H9 (cell line): ENCODE data around the gene IGF1R. TPM values are rescaled to one million over a fixed set of nuclear protein-coding genes. Genes with fewer than 3 reads are reported as not detected.
A peak's percentile ranks its signal among the peaks of the same experiment; 100 is the strongest.

Source experiments
- DNase-seq: peaks from one replicate; pipeline ENCODE4 v3.0.0-alpha.2; 2017
- H2AFZ ChIP-seq: one replicate; pipeline ENCODE4 v1.6.1; 2013; ENCODE audit warnings: mild to moderate bottlenecking, low read length, control low read depth, moderate library complexity
- H2AK5ac ChIP-seq: 2 replicates; pipeline ENCODE4 v1.6.1; 2013; ENCODE audit warnings: low read length, control low read depth, mixed read lengths; ENCODE audit not compliant: insufficient read length
- H2BK120ac ChIP-seq: one replicate; pipeline ENCODE4 v1.6.1; 2013; ENCODE audit warnings: low read depth, mild to moderate bottlenecking, low read length, control low read depth, inconsistent platforms; ENCODE audit not compliant: poor library complexity, severe bottlenecking
- H2BK12ac ChIP-seq: 2 replicates; pipeline ENCODE4 v1.6.1; 2013; ENCODE audit warnings: low read length, control low read depth, mixed read lengths, low read depth; ENCODE audit not compliant: insufficient read length
- H2BK15ac ChIP-seq: 2 replicates; pipeline ENCODE4 v1.6.1; 2013; ENCODE audit warnings: low read depth, low read length, control low read depth
- H2BK20ac ChIP-seq: one replicate; pipeline ENCODE4 v1.6.1; 2013; ENCODE audit warnings: low read depth, mild to moderate bottlenecking, low read length, control low read depth, inconsistent platforms; ENCODE audit not compliant: poor library complexity, severe bottlenecking
- H2BK5ac ChIP-seq: 2 replicates; pipeline ENCODE4 v1.6.1; 2013; ENCODE audit warnings: low read length, control low read depth, mixed read lengths; ENCODE audit not compliant: insufficient read length
- H3K14ac ChIP-seq: 2 replicates; pipeline ENCODE4 v1.6.1; 2013; ENCODE audit warnings: low read length, control low read depth; ENCODE audit not compliant: insufficient read depth
- H3K18ac ChIP-seq: 2 replicates; pipeline ENCODE4 v1.6.1; 2013; ENCODE audit warnings: low read depth, mild to moderate bottlenecking, mixed read lengths, low read length, control low read depth; ENCODE audit not compliant: insufficient read length
- H3K23ac ChIP-seq: 2 replicates; pipeline ENCODE4 v1.6.1; 2013; ENCODE audit warnings: low read length, control low read depth, mixed read lengths, low read depth; ENCODE audit not compliant: insufficient read length
- H3K23me2 ChIP-seq: 2 replicates; pipeline ENCODE4 v1.6.1; 2013; ENCODE audit warnings: low read depth, mild to moderate bottlenecking, mixed read lengths, low read length, control low read depth; ENCODE audit not compliant: insufficient read length, poor library complexity, severe bottlenecking
- H3K27ac ChIP-seq: 2 replicates; pipeline ENCODE4 v1.5.1; 2013; ENCODE audit warnings: low read length, control low read depth, mixed read lengths, low read depth; ENCODE audit not compliant: insufficient read length
- H3K27me3 ChIP-seq: 2 replicates; pipeline ENCODE4 v1.6.1; 2013; ENCODE audit warnings: low read length, control low read depth, inconsistent platforms; ENCODE audit not compliant: insufficient read depth
- H3K4ac ChIP-seq: 2 replicates; pipeline ENCODE4 v1.6.1; 2013; ENCODE audit warnings: low read depth, mild to moderate bottlenecking, control low read depth, inconsistent platforms, low read length, moderate library complexity
- H3K4me1 ChIP-seq: 2 replicates; pipeline ENCODE4 v1.6.1; 2013; ENCODE audit warnings: low read length, control low read depth, inconsistent platforms; ENCODE audit not compliant: insufficient read depth
- H3K4me2 ChIP-seq: 2 replicates; pipeline ENCODE4 v1.6.1; 2013; ENCODE audit warnings: low read length, control low read depth, mixed read lengths; ENCODE audit not compliant: insufficient read length, insufficient read depth
- H3K56ac ChIP-seq: 2 replicates; pipeline ENCODE4 v1.6.1; 2013; ENCODE audit warnings: low read depth, mild to moderate bottlenecking, mixed read lengths, low read length, control low read depth; ENCODE audit not compliant: insufficient read length
- H3K79me1 ChIP-seq: 2 replicates; pipeline ENCODE4 v1.6.1; 2013; ENCODE audit warnings: low read depth, mild to moderate bottlenecking, moderate library complexity, low read length, control low read depth, inconsistent platforms; ENCODE audit not compliant: insufficient read depth, poor library complexity, severe bottlenecking
- H3K79me2 ChIP-seq: 2 replicates; pipeline ENCODE4 v1.6.1; 2013; ENCODE audit warnings: low read length, control low read depth, inconsistent platforms; ENCODE audit not compliant: insufficient read depth
- H3K9ac ChIP-seq: 2 replicates; pipeline ENCODE4 v1.6.1; 2013; ENCODE audit warnings: low read length, control low read depth, mixed read lengths; ENCODE audit not compliant: insufficient read length; ENCODE audit errors: extremely low read depth
- H3K9me3 ChIP-seq: one replicate; pipeline ENCODE4 v1.6.1; 2013; ENCODE audit warnings: low read depth, low read length, inconsistent platforms; ENCODE audit not compliant: control insufficient read depth
- H3T11ph ChIP-seq: one replicate; pipeline ENCODE4 v1.6.1; 2013; ENCODE audit warnings: mild to moderate bottlenecking, low read length, control low read depth, inconsistent platforms
- H4K20me1 ChIP-seq: one replicate; pipeline ENCODE4 v1.6.1; 2013; ENCODE audit not compliant: control insufficient read depth, insufficient read length, insufficient read depth
- H4K5ac ChIP-seq: 2 replicates; pipeline ENCODE4 v1.6.1; 2013; ENCODE audit warnings: low read depth, mild to moderate bottlenecking, mixed read lengths, low read length, control low read depth; ENCODE audit not compliant: insufficient read length
- H4K8ac ChIP-seq: replicated peaks from 2 replicates; pipeline ENCODE4 v1.6.1; 2013; ENCODE audit warnings: low read length, control low read depth, mixed read lengths, low read depth; ENCODE audit not compliant: insufficient read length
- H4K91ac ChIP-seq: 2 replicates; pipeline ENCODE4 v1.6.1; 2013; ENCODE audit warnings: low read depth, mild to moderate bottlenecking, moderate library complexity, mixed read lengths, low read length, control low read depth; ENCODE audit not compliant: insufficient read length
- H3K27ac Mint-ChIP-seq, 3 experiments: 2 replicates in 2 of 3; 3 replicates in 1 of 3; pipeline ENCODE4 v1.8.0; 2020 to 2021; ENCODE audit warnings: mixed read lengths in 3 of 3, mild to moderate bottlenecking in 1 of 3, moderate library complexity in 1 of 3
- H3K27me3 Mint-ChIP-seq: 2 replicates; pipeline ENCODE4 v1.8.0; 2021; ENCODE audit warnings: low read depth, mild to moderate bottlenecking, moderate library complexity, mixed read lengths
- H3K36me3 Mint-ChIP-seq, 3 experiments: 2 replicates in 2 of 3; 3 replicates in 1 of 3; pipeline ENCODE4 v1.8.0; 2020 to 2021; ENCODE audit warnings: low read depth in 3 of 3, mixed read lengths in 3 of 3; ENCODE audit not compliant: insufficient read depth in 1 of 3
- H3K4me1 Mint-ChIP-seq, 2 experiments: 2 replicates each; pipeline ENCODE4 v1.8.0; 2020; ENCODE audit warnings: mixed read lengths in 2 of 2
- H3K4me3 Mint-ChIP-seq, 2 experiments: 2 replicates in 1 of 2; 3 replicates in 1 of 2; pipeline ENCODE4 v1.8.0; 2020 to 2021; ENCODE audit warnings: mild to moderate bottlenecking in 2 of 2, mixed read lengths in 2 of 2, moderate library complexity in 1 of 2
- H3K9me3 Mint-ChIP-seq, 2 experiments: 2 replicates in 1 of 2; 3 replicates in 1 of 2; pipeline ENCODE4 v1.8.0; 2020; ENCODE audit warnings: mild to moderate bottlenecking in 2 of 2, mixed read lengths in 2 of 2, moderate library complexity in 1 of 2
- CTCF ChIP-seq: fragments of 200-600 bp; sonication (generic); conservative IDR thresholded peaks from 3 replicates; pipeline ENCODE4 v1.8.0; 2021; ENCODE audit warnings: antibody characterized with exemption, mild to moderate bottlenecking
- WGBS: extraction: QIAGEN DNeasy Blood & Tissue Kit; methylation state at CpG from one replicate; pipeline ENCODE4 v1.1.7; 2013; ENCODE audit warnings: missing lambda C conversion rate, low lambda C conversion rate, mixed read lengths; ENCODE audit not compliant: insufficient read length; ENCODE audit errors: extremely low coverage; 5-methylcytosine and 5-hydroxymethylcytosine counted together
- total RNA-seq: library from RNA; stranded (reverse); gene quantifications from 2 replicates; pipeline ENCODE4 v1.2.1, GENCODE V29; 2021

Gene IGF1R
- total RNA-seq, 1 experiment from 2014 or later, result 70.0 TPM

- Histone ChIP-seq H2BK20ac (no peak overlapping the region), H3K79me1 (peaks cover 9% of the 10 kb centered on the region), H2BK12ac (no peak overlapping the region), H3K4me2 (no peak overlapping the region), H2BK5ac (no peak overlapping the region), H4K5ac (no peak overlapping the region), H2BK120ac (no peak overlapping the region), H2AFZ (no peak overlapping the region), H3K9ac (no peak overlapping the region), H3K23ac (no peak overlapping the region), H4K91ac (no peak overlapping the region), H3T11ph (no peak overlapping the region), H2BK15ac (no peak overlapping the region), H4K8ac (no peak overlapping the region), H3K4ac (no peak overlapping the region), H3K23me2 (no peaks in the 10 kb centered on the region), H3K79me2 (peaks cover 26% of the 10 kb centered on the region; the same call in 1 of the 2 replicates), H4K20me1 (no peaks in the 10 kb centered on the region), H3K27ac (no peak overlapping the region), H3K18ac (no peak overlapping the region), H3K27me3 (no peaks in the 10 kb centered on the region), H3K14ac (no peak overlapping the region), H3K4me1 (peaks cover 25% of the 10 kb centered on the region; the same call in 1 of the 2 replicates), H3K9me3 (no peaks in the 10 kb centered on the region), H2AK5ac (no peak overlapping the region), H3K56ac (no peak overlapping the region)
- Mint-ChIP-seq H3K4me1 (peaks cover 67 to 70% of the 10 kb centered on the region in 2 experiments), H3K27ac (0 out of 7 replicates have a peak overlapping the region, but pooled peaks of 1 of the 3 experiments have one; percentile 55), H3K27me3 (no peaks in the 10 kb centered on the region), H3K36me3 (no peaks in the 10 kb centered on the region), H3K9me3 (no peaks in the 10 kb centered on the region), H3K4me3 (no peak overlapping the region)
- TF ChIP-seq CTCF, result no peak
- WGBS, result no CpG with 5 or more reads among the region's 4 CpGs
- DNase-seq, result no peak
These were observed 212.1 kb downstream of the IGF1R start for GRCh38 chr15:98860281-98861041.
